Spleen (tissue), 11 donors: ENCODE measurements around the gene CCDC66. TPM values are rescaled to one million over a fixed set of nuclear protein-coding genes. Genes with fewer than 3 reads are reported as not detected.
"Not testable (repeated sequence)": the region's sequence is repeated elsewhere in the genome, so short reads cannot be mapped to it uniquely, and the experiment has no call there.

ENCODE experiments used
- DNase-seq: peaks from one replicate; pipeline ENCODE4 v3.0.0-alpha.2; 2020
- H3K27ac ChIP-seq, 8 donors: fragments of 200-600 bp; sonication (generic) in 7 of 8; 1 replicate in 4 of 8; 2 replicates in 4 of 8; pipeline versions ENCODE4 v1.5.0 to v1.8.0; 2016 to 2021; ENCODE audit warnings: inconsistent platforms in 4 of 8, mild to moderate bottlenecking in 4 of 8, moderate library complexity in 1 of 8
- H3K27me3 ChIP-seq, 7 donors: fragments of 200-600 bp; sonication (generic) in 6 of 7; replicated peaks in 1 of 7; 1 replicate in 4 of 7; 2 replicates in 3 of 7; pipeline versions ENCODE4 v1.5.0 to v1.8.0; 2016 to 2021; ENCODE audit warnings: inconsistent platforms in 3 of 7, mild to moderate bottlenecking in 1 of 7
- H3K36me3 ChIP-seq, 6 donors: fragments of 200-600 bp; sonication (generic) in 5 of 6; 1 replicate in 4 of 6; 2 replicates in 2 of 6; pipeline versions ENCODE4 v1.5.0 to v1.8.0; 2016 to 2021; ENCODE audit warnings: inconsistent platforms in 2 of 6
- H3K4me1 ChIP-seq, 6 donors: fragments of 200-600 bp; sonication (generic) in 5 of 6; 1 replicate in 3 of 6; 2 replicates in 3 of 6; pipeline versions ENCODE4 v1.5.0 to v1.8.0; 2016 to 2021; ENCODE audit warnings: inconsistent platforms in 3 of 6
- H3K4me3 ChIP-seq, 8 donors: fragments of 200-600 bp; sonication (generic) in 7 of 8; 1 replicate in 4 of 8; 2 replicates in 4 of 8; pipeline versions ENCODE4 v1.5.0 to v1.8.0; 2016 to 2021; ENCODE audit warnings: inconsistent platforms in 4 of 8, mild to moderate bottlenecking in 4 of 8, moderate library complexity in 2 of 8
- H3K9me3 ChIP-seq, 8 donors: fragments of 200-600 bp; sonication (generic) in 7 of 8; 1 replicate in 4 of 8; 2 replicates in 4 of 8; pipeline versions ENCODE4 v1.5.0 to v1.8.0; 2016 to 2021; ENCODE audit warnings: inconsistent platforms in 4 of 8
- CTCF ChIP-seq, 11 experiments: fragments of 200-600 bp in 7 of 11; fragments of 450-650 bp in 4 of 11; sonication (generic) in 4 of 11; IDR thresholded peaks in 8 of 11; conservative IDR thresholded peaks in 3 of 11; 1 replicate in 7 of 11; 2 replicates in 4 of 11; pipeline versions ENCODE4 v1.4.0 to v1.8.0; 2016 to 2021; ENCODE audit warnings: antibody characterized with exemption in 11 of 11, inconsistent platforms in 4 of 11, mild to moderate bottlenecking in 1 of 11
- POLR2A ChIP-seq, 3 donors: fragments of 450-650 bp; IDR thresholded peaks; one replicate each; pipeline ENCODE4 v1.5.1; 2017; ENCODE audit warnings: antibody characterized with exemption in 3 of 3, mild to moderate bottlenecking in 1 of 3
- POLR2AphosphoS5 ChIP-seq, 3 donors: sonication (generic); formaldehyde crosslinking; IDR thresholded peaks; one replicate each; pipeline ENCODE4 v1.5.1; 2017; ENCODE audit warnings: antibody characterized with exemption in 3 of 3
- WGBS, 5 donors: extraction: QIAGEN DNeasy Blood & Tissue Kit in 3 of 5; methylation state at CpG; one replicate each; pipeline versions ENCODE4 v1.1.5 to v1.1.7; 2013 to 2018; 5-methylcytosine and 5-hydroxymethylcytosine counted together
- intact Hi-C: fragments of 100-400 bp; cut with DNase I; formaldehyde crosslinking; loops from one replicate; pipeline ENCODE4 v1.15.0; 2023; ENCODE audit warnings: low total_unique reads
- polyA plus RNA-seq, 3 donors: library from polyadenylated mRNA; stranded (reverse); fragments of 200-250 nt; gene quantifications; one replicate each; pipeline ENCODE4 v1.2.1, GENCODE V29; 2013
- total RNA-seq, 7 donors: library from RNA; depleted of rRNA in 3 of 7; stranded (reverse); fragments of >200 nt in 3 of 7; fragmentation: NEBNext Ultra II Directional in 4 of 7; extraction: Animal tissue kit (Norgen Biotek cat#: 25700) in 4 of 7; gene quantifications; one replicate each; pipeline versions ENCODE4 v1.1.0 to v1.2.1, GENCODE V29; 2016 to 2021
- donor health status: healthy with polysubstance abuse.
- donor health status: DM: no; HTN: no; CAD: no; lungs with moderate emphysema.
- donor health status: DM: no; HTN: no; CAD: no.
- donor health status: Bipolar disorder and iron deficiency.
- donor health status: healthy.
- donor health status: DM: no; HTN: no; CAD: no.
- donor health status: DM: yes; HTN: yes; CAD: no.

CCDC66 gene
- total and polyA plus RNA-seq, 10 donors, result 8.1 to 80.2 (median 37.7) TPM

- TF ChIP-seq POLR2A (IDR thresholded peaks at IDR 0.05) (no peak), POLR2AphosphoS5 (IDR thresholded peaks at IDR 0.05) (peak in 1 of 3 donors; percentile 78)
- Histone ChIP-seq H3K36me3 (peaks cover 0 to 56% (median 9%) of the 10 kb centered on the region in 6 donors), H3K4me1 (peaks cover 0 to 25% (median 4%) of the 10 kb centered on the region in 6 donors), H3K9me3 (peaks cover 0 to 5% (median 0%) of the 10 kb centered on the region in 8 donors), H3K27me3 (no peaks in the 10 kb centered on the region), H3K4me3 (no peak overlapping the region), H3K27ac (peak overlapping the region in 7 of 8 donors; percentile 16 to 77 (median 55))
- intact Hi-C loops, result no loop called here
- no peak for DNase-seq
- WGBS, 5 donors, result 76 to 91% (median 80%) methylated on average over 6 of the region's 6 CpGs
Measured at GRCh38 chr3:56593455-56594158, 36.6 kb downstream of the CCDC66 start.

GRCh38 chr3:56595975-56596840 lies 39.2 kb downstream of the CCDC66 start:
- Histone ChIP-seq H3K36me3 (peaks cover 0 to 77% (median 15%) of the 10 kb centered on the region in 6 donors), H3K27me3 (no peaks in the 10 kb centered on the region), H3K4me3 (no peak overlapping the region), H3K4me1 (peaks cover 0 to 20% (median 4%) of the 10 kb centered on the region in 6 donors), H3K27ac (no peak overlapping the region), H3K9me3 (peaks cover 0 to 20% (median 2%) of the 10 kb centered on the region in 8 donors)
- TF ChIP-seq POLR2AphosphoS5 (IDR thresholded peaks at IDR 0.05) (no peak), CTCF (IDR thresholded peaks at IDR 0.05 in 8 of 11, conservative IDR thresholded peaks at IDR 0.05 in 3 of 11) (no peak), POLR2A (IDR thresholded peaks at IDR 0.05) (no peak)
- DNase-seq, result no peak
- intact Hi-C loops, result no loop called here
- WGBS, 5 donors, result 87 to 96% (median 93%) methylated on average over 11 of the region's 11 CpGs

- Histone ChIP-seq H3K36me3 (peaks cover 0 to 82% (median 21%) of the 10 kb centered on the region in 6 donors), H3K4me1 (peaks cover 0 to 12% (median 0%) of the 10 kb centered on the region in 6 donors), H3K9me3 (peaks cover 0 to 22% (median 14%) of the 10 kb centered on the region in 8 donors)
- H3K27me3 ChIP-seq, H3K27ac ChIP-seq, intact Hi-C loops, DNase-seq, H3K4me3 ChIP-seq: not testable (repeated sequence)
- WGBS, 5 donors, result 67 to 93% (median 79%) methylated on average over 1 to 2 of the region's 2 CpGs
Measured at GRCh38 chr3:56608479-56608878, 51.5 kb downstream of the CCDC66 start.

GRCh38 chr3:56610669-56611335 lies 53.8 kb downstream of the CCDC66 start:
- TF ChIP-seq POLR2AphosphoS5 (IDR thresholded peaks at IDR 0.05) (no peak), CTCF (IDR thresholded peaks at IDR 0.05 in 8 of 11, conservative IDR thresholded peaks at IDR 0.05 in 3 of 11) (no peak), POLR2A (IDR thresholded peaks at IDR 0.05) (no peak)
- H3K4me3 ChIP-seq, result no peak overlapping the region
- H3K4me1 ChIP-seq, result peaks cover 0 to 12% (median 0%) of the 10 kb centered on the region in 6 donors
- intact Hi-C loops, result no loop called here
- DNase-seq, result no peak
- 74 to 83% (median 81%) methylated on average over 7 of the region's 7 CpGs for WGBS, 5 donors
- peaks cover 0 to 9% (median 2%) of the 10 kb centered on the region in 8 donors for H3K9me3 ChIP-seq
- H3K27me3 ChIP-seq, result no peaks in the 10 kb centered on the region
- H3K27ac ChIP-seq, result no peak overlapping the region
- peaks cover 0 to 81% (median 22%) of the 10 kb centered on the region in 6 donors for H3K36me3 ChIP-seq
